ENCODE measurements around the gene CCDC159. TPM values are rescaled to one million over a fixed set of nuclear protein-coding genes. Genes with fewer than 3 reads are reported as not detected.

Gene CCDC159
- total and polyA plus RNA-seq, 2 donors (not counting 1 experiment from before 2014, with no cell fraction given): 10.1 to 14.4 TPM

- no peak overlapping the region for H3K27ac ChIP-seq (ENCODE audit: insufficient read depth, low read length)
- no peaks in the 10 kb centered on the region for H3K4me1 ChIP-seq (ENCODE audit: control insufficient read depth, extremely low read depth, insufficient read depth, low read length)
- DNase-seq (ENCODE audit: low read depth in 2 of 2): no peak
- H3K9me3 ChIP-seq (ENCODE audit: control insufficient read depth, insufficient read depth, low read depth, low read length): no peaks in the 10 kb centered on the region
- no peaks in the 10 kb centered on the region for H3K27me3 ChIP-seq (ENCODE audit: control insufficient read depth, insufficient read depth, low read length)
- peak overlapping the region; percentile 54 to 86 (median 84) for H3K4me3 ChIP-seq (replicated peaks in 1 of 4; ENCODE audit: control extremely low read depth in 1 of 4, insufficient read depth in 1 of 4, low read depth in 3 of 4, low read length in 4 of 4)
- H3K9ac ChIP-seq (ENCODE audit: insufficient read depth, low read length): peak overlapping the region; percentile 26
- H3K79me2 ChIP-seq (ENCODE audit: control insufficient read depth, insufficient read depth, low read length): peaks cover 5% of the 10 kb centered on the region
- peaks cover 2% of the 10 kb centered on the region for H3K36me3 ChIP-seq (ENCODE audit: control insufficient read depth, insufficient read depth, low read length)
- no peak overlapping the region for H2AFZ ChIP-seq (ENCODE audit: low read length)
- TF ChIP-seq EZH2 (IDR thresholded peaks at IDR 0.05; ENCODE audit: low read length, missing control alignments): no peak
- TF ChIP-seq, protein P1, sequence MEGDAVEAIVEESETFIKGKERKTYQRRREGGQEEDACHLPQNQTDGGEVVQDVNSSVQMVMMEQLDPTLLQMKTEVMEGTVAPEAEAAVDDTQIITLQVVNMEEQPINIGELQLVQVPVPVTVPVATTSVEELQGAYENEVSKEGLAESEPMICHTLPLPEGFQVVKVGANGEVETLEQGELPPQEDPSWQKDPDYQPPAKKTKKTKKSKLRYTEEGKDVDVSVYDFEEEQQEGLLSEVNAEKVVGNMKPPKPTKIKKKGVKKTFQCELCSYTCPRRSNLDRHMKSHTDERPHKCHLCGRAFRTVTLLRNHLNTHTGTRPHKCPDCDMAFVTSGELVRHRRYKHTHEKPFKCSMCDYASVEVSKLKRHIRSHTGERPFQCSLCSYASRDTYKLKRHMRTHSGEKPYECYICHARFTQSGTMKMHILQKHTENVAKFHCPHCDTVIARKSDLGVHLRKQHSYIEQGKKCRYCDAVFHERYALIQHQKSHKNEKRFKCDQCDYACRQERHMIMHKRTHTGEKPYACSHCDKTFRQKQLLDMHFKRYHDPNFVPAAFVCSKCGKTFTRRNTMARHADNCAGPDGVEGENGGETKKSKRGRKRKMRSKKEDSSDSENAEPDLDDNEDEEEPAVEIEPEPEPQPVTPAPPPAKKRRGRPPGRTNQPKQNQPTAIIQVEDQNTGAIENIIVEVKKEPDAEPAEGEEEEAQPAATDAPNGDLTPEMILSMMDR (conservative IDR thresholded peaks at IDR 0.05 in 1 of 2, IDR thresholded peaks at IDR 0.05 in 1 of 2; ENCODE audit: low read depth in 1 of 2, low read length in 2 of 2): no peak
- no peaks in the 10 kb centered on the region for H4K20me1 ChIP-seq (ENCODE audit: control insufficient read depth, extremely low read depth, insufficient read depth, low read length)
- H3K4me2 ChIP-seq (ENCODE audit: extremely low read depth, insufficient read depth, low read length): peak overlapping the region; percentile 99
Observed at GRCh38 chr19:11356074-11356397, 9.7 kb downstream of the CCDC159 start.

DNA sequence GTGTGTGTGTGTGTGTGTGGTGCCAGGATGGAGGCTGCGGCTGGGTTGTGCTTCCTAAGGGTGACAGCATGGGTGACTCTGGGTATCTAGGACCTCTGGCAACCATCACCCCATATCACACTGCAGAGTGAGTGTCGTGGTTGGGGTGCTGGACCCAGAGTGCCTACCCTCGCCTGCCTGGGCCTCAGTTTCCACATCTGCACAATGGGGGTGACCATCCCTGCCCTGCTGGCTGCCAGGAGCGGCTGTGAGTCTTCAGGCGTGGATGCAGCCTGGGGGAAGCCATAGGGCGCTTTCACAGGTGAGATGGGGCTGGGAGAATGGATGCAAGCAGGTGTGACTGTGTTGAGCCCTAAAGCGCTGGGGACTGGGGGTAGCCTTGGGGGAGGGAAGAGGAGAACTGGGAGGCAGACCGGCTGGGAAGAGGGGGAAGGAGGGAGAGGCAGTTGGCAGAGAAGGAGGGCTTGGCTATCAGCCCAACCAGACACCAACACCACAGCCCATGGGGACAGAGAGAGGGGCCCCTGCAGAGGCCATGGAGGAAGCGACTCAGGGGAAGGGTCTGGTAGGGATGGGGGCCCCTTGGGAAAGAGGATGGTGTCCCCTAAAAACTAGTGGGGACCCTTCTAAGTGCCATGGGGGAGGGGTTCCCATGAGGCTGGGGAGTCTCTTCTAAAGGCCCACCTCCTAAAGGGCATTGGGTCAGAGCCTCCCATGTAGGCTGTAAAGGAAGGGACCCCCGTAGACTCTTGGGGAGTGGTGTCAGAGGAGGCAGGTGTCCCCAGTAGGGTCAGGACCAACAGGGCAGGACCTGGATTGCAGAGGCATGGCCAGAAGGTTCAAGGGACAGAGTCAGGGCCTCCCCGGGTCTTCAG, 10.6 kb downstream of the CCDC159 start:
- Histone ChIP-seq H3K9me3 (ENCODE audit: control insufficient read depth, insufficient read depth, low read depth, low read length) (no peaks in the 10 kb centered on the region), H3K4me1 (ENCODE audit: control insufficient read depth, extremely low read depth, insufficient read depth, low read length) (no peaks in the 10 kb centered on the region), H2AFZ (ENCODE audit: low read length) (no peak overlapping the region), H3K9ac (ENCODE audit: insufficient read depth, low read length) (no peak overlapping the region), H3K36me3 (ENCODE audit: control insufficient read depth, insufficient read depth, low read length) (peaks cover 8% of the 10 kb centered on the region), H3K27ac (ENCODE audit: insufficient read depth, low read length) (no peak overlapping the region), H3K79me2 (ENCODE audit: control insufficient read depth, insufficient read depth, low read length) (peaks cover 5% of the 10 kb centered on the region), H3K4me2 (ENCODE audit: extremely low read depth, insufficient read depth, low read length) (peak overlapping the region; percentile 99), H3K27me3 (ENCODE audit: control insufficient read depth, insufficient read depth, low read length) (no peaks in the 10 kb centered on the region), H4K20me1 (ENCODE audit: control insufficient read depth, extremely low read depth, insufficient read depth, low read length) (no peaks in the 10 kb centered on the region), H3K4me3 (replicated peaks in 1 of 4; ENCODE audit: control extremely low read depth in 1 of 4, insufficient read depth in 1 of 4, low read depth in 3 of 4, low read length in 4 of 4) (peak overlapping the region in 1 of 4 experiments; percentile 83)
- no peak for DNase-seq (ENCODE audit: low read depth in 2 of 2)
- TF ChIP-seq EZH2 (IDR thresholded peaks at IDR 0.05; ENCODE audit: low read length, missing control alignments): no peak
- TF ChIP-seq, protein P1 (conservative IDR thresholded peaks at IDR 0.05 in 1 of 2, IDR thresholded peaks at IDR 0.05 in 1 of 2; ENCODE audit: low read depth in 1 of 2, low read length in 2 of 2): no peak

DNA sequence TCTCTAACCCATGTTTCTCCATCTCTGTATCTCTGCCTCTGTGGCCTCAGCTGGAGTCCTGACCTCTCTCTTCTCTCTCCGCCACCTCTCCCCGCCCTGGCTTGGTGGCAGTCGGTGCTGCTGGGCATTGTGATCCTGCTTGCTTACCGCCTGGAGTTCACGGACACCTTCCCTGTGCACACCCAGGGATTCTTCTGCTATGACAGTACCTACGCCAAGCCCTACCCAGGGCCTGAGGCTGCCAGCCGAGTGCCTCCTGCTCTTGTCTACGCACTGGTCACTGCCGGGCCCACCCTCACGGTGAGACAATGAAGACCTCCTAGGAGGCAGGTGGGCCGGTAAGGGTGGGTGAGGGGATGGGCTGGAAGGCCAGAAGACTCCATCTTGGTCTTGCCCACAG, 13.1 kb downstream of the CCDC159 start:
- Histone ChIP-seq H4K20me1 (ENCODE audit: control insufficient read depth, extremely low read depth, insufficient read depth, low read length) (no peaks in the 10 kb centered on the region), H3K9me3 (ENCODE audit: control insufficient read depth, insufficient read depth, low read depth, low read length) (no peaks in the 10 kb centered on the region), H3K4me1 (ENCODE audit: control insufficient read depth, extremely low read depth, insufficient read depth, low read length) (no peaks in the 10 kb centered on the region), H3K4me3 (replicated peaks in 1 of 4; ENCODE audit: control extremely low read depth in 1 of 4, insufficient read depth in 1 of 4, low read depth in 3 of 4, low read length in 4 of 4) (no peak overlapping the region), H3K9ac (ENCODE audit: insufficient read depth, low read length) (no peak overlapping the region), H3K36me3 (ENCODE audit: control insufficient read depth, insufficient read depth, low read length) (peaks cover 8% of the 10 kb centered on the region), H3K27ac (ENCODE audit: insufficient read depth, low read length) (no peak overlapping the region), H3K79me2 (ENCODE audit: control insufficient read depth, insufficient read depth, low read length) (peaks cover 5% of the 10 kb centered on the region), H2AFZ (ENCODE audit: low read length) (no peak overlapping the region), H3K4me2 (ENCODE audit: extremely low read depth, insufficient read depth, low read length) (no peak overlapping the region), H3K27me3 (ENCODE audit: control insufficient read depth, insufficient read depth, low read length) (no peaks in the 10 kb centered on the region)
- no peak for DNase-seq (ENCODE audit: low read depth in 2 of 2)
- TF ChIP-seq EZH2 (IDR thresholded peaks at IDR 0.05; ENCODE audit: low read length, missing control alignments): no peak
- TF ChIP-seq, protein P1 (conservative IDR thresholded peaks at IDR 0.05 in 1 of 2, IDR thresholded peaks at IDR 0.05 in 1 of 2; ENCODE audit: low read depth in 1 of 2, low read length in 2 of 2): no peak

Measured in fibroblast of lung (primary cell).